ENCODE measurements around the gene SGMS1. TPM values are rescaled to one million over a fixed set of nuclear protein-coding genes. Genes with fewer than 3 reads are reported as not detected.

Gene SGMS1
- total and polyA plus RNA-seq, 2 experiments from 2014 or later: 15.0 to 34.7 TPM

DNA sequence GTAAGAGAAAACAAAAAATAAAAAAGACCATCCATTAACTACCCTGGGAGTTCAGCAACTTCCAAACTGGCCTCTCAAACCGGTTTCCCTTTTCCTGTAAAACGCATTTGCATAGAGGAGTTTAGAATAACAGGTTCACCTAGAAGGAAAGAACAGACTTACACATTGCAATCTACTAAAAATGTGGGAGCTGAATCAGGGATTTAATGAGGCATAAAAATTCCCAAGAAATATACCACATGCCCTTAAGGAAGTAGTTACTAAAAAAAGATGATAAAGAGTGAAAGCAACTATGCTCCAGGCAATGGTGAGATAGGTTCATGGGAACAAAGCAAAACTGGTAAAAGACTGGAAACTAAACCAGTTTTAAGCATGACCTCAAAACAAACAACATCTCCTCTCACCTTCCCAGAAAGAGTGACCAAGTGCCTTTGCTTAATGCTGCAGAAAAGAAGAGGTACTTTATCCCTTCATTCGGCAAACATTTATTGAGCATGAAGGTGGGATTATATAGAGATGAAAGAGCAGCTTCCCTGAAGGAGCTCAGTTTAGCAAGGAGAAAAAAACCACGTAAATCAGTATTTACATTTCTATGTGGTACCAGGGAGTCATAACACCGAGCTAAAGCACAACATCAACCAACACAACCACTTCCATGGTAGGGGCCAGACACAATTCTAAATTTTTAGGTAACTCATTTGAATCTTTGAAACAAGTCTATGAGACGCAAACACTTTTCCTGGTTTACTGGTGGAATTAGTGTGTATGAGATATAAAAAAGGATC is 152.8 kb downstream of the SGMS1 start:
- peaks cover under 1% of the 10 kb centered on the region; the same call in 1 of the 3 replicates for H3K36me3 Mint-ChIP-seq (ENCODE audit: low read depth)
- no peaks in the 10 kb centered on the region for H3K27me3 Mint-ChIP-seq (ENCODE audit: insufficient read depth, low read depth, poor library complexity)
- H3K4me1 Mint-ChIP-seq: peaks cover 48% of the 10 kb centered on the region
- Histone ChIP-seq H3K36me3 (ENCODE audit: insufficient read depth) (no peaks in the 10 kb centered on the region), H3K4me1 (ENCODE audit: insufficient read depth) (peaks cover 35% of the 10 kb centered on the region), H3K79me2 (replicated peaks; ENCODE audit: insufficient read depth) (peaks cover 12% of the 10 kb centered on the region), H3K4me2 (peak overlapping the region; percentile 66), H4K20me1 (replicated peaks; ENCODE audit: insufficient read depth) (no peaks in the 10 kb centered on the region), H3K9me2 (ENCODE audit: insufficient read depth) (no peaks in the 10 kb centered on the region; the same call in 1 of the 2 replicates), H3F3A (replicated peaks; ENCODE audit: low read depth) (no peaks in the 10 kb centered on the region), H3K27me3 (ENCODE audit: insufficient read depth) (no peaks in the 10 kb centered on the region), H3K27ac (ENCODE audit: low read depth) (peak overlapping the region; percentile 86), H2AFZ (no peak overlapping the region), H3K4me3 (peak overlapping the region; percentile 6; the same call in 1 of the 2 replicates)
- peak overlapping the region; percentile 52 for H3K4me3 Mint-ChIP-seq
- TF ChIP-seq EZH2 (IDR thresholded peaks at IDR 0.05; ENCODE audit: low read depth, unreplicated experiment) (no peak), JUNB (IDR thresholded peaks at IDR 0.05; ENCODE audit: unreplicated experiment) (no peak), ZNF462 (CRISPR knock-in tag; IDR thresholded peaks at IDR 0.05) (no peak), ZNF331 (CRISPR knock-in tag; IDR thresholded peaks at IDR 0.05; ENCODE audit: low read depth) (no peak), CREB1 (CRISPR knock-in tag; IDR thresholded peaks at IDR 0.05; ENCODE audit: low read depth) (no peak), ETS1 (IDR thresholded peaks at IDR 0.05) (no peak), POLR2AphosphoS5 (IDR thresholded peaks at IDR 0.05; ENCODE audit: low read depth) (no peak), ZNF114 (CRISPR knock-in tag; IDR thresholded peaks at IDR 0.05) (no peak), REST (IDR thresholded peaks at IDR 0.05; ENCODE audit: unreplicated experiment) (no peak), NANOG (IDR thresholded peaks at IDR 0.05; ENCODE audit: borderline replicate concordance) (no peak), STAT1 (IDR thresholded peaks at IDR 0.05; ENCODE audit: unreplicated experiment) (no peak), EZH2phosphoT487 (IDR thresholded peaks at IDR 0.05; ENCODE audit: unreplicated experiment) (no peak)
- TF ChIP-seq, protein P1, sequence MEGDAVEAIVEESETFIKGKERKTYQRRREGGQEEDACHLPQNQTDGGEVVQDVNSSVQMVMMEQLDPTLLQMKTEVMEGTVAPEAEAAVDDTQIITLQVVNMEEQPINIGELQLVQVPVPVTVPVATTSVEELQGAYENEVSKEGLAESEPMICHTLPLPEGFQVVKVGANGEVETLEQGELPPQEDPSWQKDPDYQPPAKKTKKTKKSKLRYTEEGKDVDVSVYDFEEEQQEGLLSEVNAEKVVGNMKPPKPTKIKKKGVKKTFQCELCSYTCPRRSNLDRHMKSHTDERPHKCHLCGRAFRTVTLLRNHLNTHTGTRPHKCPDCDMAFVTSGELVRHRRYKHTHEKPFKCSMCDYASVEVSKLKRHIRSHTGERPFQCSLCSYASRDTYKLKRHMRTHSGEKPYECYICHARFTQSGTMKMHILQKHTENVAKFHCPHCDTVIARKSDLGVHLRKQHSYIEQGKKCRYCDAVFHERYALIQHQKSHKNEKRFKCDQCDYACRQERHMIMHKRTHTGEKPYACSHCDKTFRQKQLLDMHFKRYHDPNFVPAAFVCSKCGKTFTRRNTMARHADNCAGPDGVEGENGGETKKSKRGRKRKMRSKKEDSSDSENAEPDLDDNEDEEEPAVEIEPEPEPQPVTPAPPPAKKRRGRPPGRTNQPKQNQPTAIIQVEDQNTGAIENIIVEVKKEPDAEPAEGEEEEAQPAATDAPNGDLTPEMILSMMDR (conservative IDR thresholded peaks at IDR 0.05; ENCODE audit: low read depth in 2 of 2): no peak
- peak; percentile 86 for ATAC-seq
- H3K9me3 Mint-ChIP-seq: peaks cover under 1% of the 10 kb centered on the region; the same call in 1 of the 3 replicates
- peak overlapping the region; percentile 98 for H3K27ac Mint-ChIP-seq
- DNase-seq (ENCODE audit: low spot score): peak; percentile 78
